Astrocyte (in vitro differentiated cells and primary cell): ENCODE results near the gene CPEB4. TPM values are rescaled to one million over a fixed set of nuclear protein-coding genes. Genes with fewer than 3 reads are reported as not detected.
A peak's percentile ranks its signal among the peaks of the same experiment; 100 is the strongest.

Experiments
- DNase-seq: peaks from one replicate; pipeline ENCODE4 v3.0.0-alpha.2; 2010; ENCODE audit warnings: low read depth
- FAIRE-seq: peaks from 2 replicates; lab custom pipeline; 2011; peaks lifted over from hg19 to GRCh38; lab: Jason Lieb, UNC
- H2AFZ ChIP-seq: 2 replicates; pipeline ENCODE4 v1.6.0; 2012; ENCODE audit warnings: low read depth, low read length, inconsistent platforms
- H3K27ac ChIP-seq: 2 replicates; pipeline ENCODE4 v1.5.1; 2011; ENCODE audit warnings: low read depth, low read length, inconsistent platforms
- H3K27me3 ChIP-seq: 2 replicates; pipeline ENCODE4 v1.6.0; 2011; ENCODE audit warnings: low read length, inconsistent platforms; ENCODE audit not compliant: insufficient read depth
- H3K36me3 ChIP-seq: 2 replicates; pipeline ENCODE4 v1.5.1; 2011; ENCODE audit warnings: low read length, inconsistent platforms; ENCODE audit not compliant: insufficient read depth
- H3K4me1 ChIP-seq: 2 replicates; pipeline ENCODE4 v1.5.1; 2011; ENCODE audit warnings: low read length, inconsistent platforms; ENCODE audit not compliant: insufficient read depth
- H3K4me2 ChIP-seq: 2 replicates; pipeline ENCODE4 v1.6.0; 2012; ENCODE audit warnings: low read length, inconsistent platforms
- H3K4me3 ChIP-seq: 2 replicates; pipeline ENCODE4 v1.5.1; 2011; ENCODE audit warnings: low read depth, mild to moderate bottlenecking, low read length, inconsistent platforms; ENCODE audit not compliant: insufficient read depth
- H3K79me2 ChIP-seq: 2 replicates; pipeline ENCODE4 v1.6.0; 2012; ENCODE audit warnings: mild to moderate bottlenecking, low read length, inconsistent platforms; ENCODE audit not compliant: insufficient read depth
- H3K9ac ChIP-seq: 2 replicates; pipeline ENCODE4 v1.6.0; 2012; ENCODE audit warnings: mild to moderate bottlenecking, low read length, inconsistent platforms
- H3K9me3 ChIP-seq: 2 replicates; pipeline ENCODE4 v1.5.1; 2012; ENCODE audit warnings: low read depth, mild to moderate bottlenecking, low read length, inconsistent platforms; ENCODE audit not compliant: insufficient read depth
- H4K20me1 ChIP-seq: 2 replicates; pipeline ENCODE4 v1.6.0; 2012; ENCODE audit warnings: low read length, inconsistent platforms; ENCODE audit not compliant: insufficient read depth
- H3K27ac Mint-ChIP-seq: one replicate; pipeline ENCODE4 v1.8.0; 2021; ENCODE audit warnings: mild to moderate bottlenecking, mixed read lengths; ENCODE audit not compliant: unreplicated experiment
- H3K27me3 Mint-ChIP-seq: one replicate; pipeline ENCODE4 v1.8.0; 2021; ENCODE audit warnings: low read depth, mixed read lengths; ENCODE audit not compliant: unreplicated experiment
- H3K36me3 Mint-ChIP-seq: one replicate; pipeline ENCODE4 v1.8.0; 2021; ENCODE audit warnings: low read depth, mixed read lengths; ENCODE audit not compliant: unreplicated experiment
- H3K4me1 Mint-ChIP-seq: one replicate; pipeline ENCODE4 v1.8.0; 2021; ENCODE audit warnings: low read depth, mixed read lengths; ENCODE audit not compliant: unreplicated experiment
- H3K4me3 Mint-ChIP-seq: one replicate; pipeline ENCODE4 v1.8.0; 2021; ENCODE audit warnings: mild to moderate bottlenecking, moderate library complexity, mixed read lengths; ENCODE audit not compliant: unreplicated experiment
- H3K9me3 Mint-ChIP-seq: one replicate; pipeline ENCODE4 v1.8.0; 2021; ENCODE audit warnings: mild to moderate bottlenecking, mixed read lengths; ENCODE audit not compliant: unreplicated experiment
- EZH2 ChIP-seq: IDR thresholded peaks from 2 replicates; pipeline ENCODE4 v1.6.1; 2012; ENCODE audit warnings: mild to moderate bottlenecking, low read length, inconsistent platforms; ENCODE audit not compliant: insufficient read depth
- total RNA-seq: library from RNA; stranded (reverse); gene quantifications from 2 replicates; pipeline ENCODE4 v1.2.1, GENCODE V29; 2021
- TF ChIP-seq, protein P1 (sequence below): IDR thresholded peaks from 2 replicates; pipeline ENCODE4 v1.5.1; 2011; ENCODE audit warnings: low read depth, mild to moderate bottlenecking, inconsistent platforms, low read length, moderate library complexity; ENCODE audit not compliant: insufficient read depth

Gene CPEB4
- total RNA-seq, 1 donor from 2014 or later, result 37.2 TPM

DNA sequence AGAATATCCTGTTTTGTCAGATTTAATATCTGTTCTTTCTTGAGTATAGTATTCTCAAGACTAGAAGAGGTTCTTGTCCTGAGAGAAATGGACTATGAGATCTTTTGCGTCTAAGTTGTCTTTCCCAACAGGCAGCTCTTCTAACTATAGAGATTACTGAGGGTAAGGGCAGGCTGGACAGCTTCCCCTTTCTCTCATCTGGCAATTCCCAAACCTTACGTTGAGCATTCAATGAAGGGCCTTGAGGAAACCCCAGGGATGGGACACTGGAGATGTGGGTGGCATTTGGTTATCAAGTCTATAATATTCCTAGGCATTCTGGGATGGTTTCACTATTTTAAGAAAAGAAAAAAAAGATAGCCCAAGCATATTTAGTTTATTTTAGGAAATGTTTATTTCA lies 72.8 kb downstream of the CPEB4 start:
- H3K27me3 ChIP-seq, result no peaks in the 10 kb centered on the region
- H3K9ac ChIP-seq, result no peak overlapping the region
- no peak overlapping the region for H3K27ac ChIP-seq
- no peak for TF ChIP-seq EZH2
- TF ChIP-seq, protein P1, sequence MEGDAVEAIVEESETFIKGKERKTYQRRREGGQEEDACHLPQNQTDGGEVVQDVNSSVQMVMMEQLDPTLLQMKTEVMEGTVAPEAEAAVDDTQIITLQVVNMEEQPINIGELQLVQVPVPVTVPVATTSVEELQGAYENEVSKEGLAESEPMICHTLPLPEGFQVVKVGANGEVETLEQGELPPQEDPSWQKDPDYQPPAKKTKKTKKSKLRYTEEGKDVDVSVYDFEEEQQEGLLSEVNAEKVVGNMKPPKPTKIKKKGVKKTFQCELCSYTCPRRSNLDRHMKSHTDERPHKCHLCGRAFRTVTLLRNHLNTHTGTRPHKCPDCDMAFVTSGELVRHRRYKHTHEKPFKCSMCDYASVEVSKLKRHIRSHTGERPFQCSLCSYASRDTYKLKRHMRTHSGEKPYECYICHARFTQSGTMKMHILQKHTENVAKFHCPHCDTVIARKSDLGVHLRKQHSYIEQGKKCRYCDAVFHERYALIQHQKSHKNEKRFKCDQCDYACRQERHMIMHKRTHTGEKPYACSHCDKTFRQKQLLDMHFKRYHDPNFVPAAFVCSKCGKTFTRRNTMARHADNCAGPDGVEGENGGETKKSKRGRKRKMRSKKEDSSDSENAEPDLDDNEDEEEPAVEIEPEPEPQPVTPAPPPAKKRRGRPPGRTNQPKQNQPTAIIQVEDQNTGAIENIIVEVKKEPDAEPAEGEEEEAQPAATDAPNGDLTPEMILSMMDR, result no peak
- no peak overlapping the region for H3K27ac Mint-ChIP-seq
- no peaks in the 10 kb centered on the region for H3K27me3 Mint-ChIP-seq
- H3K9me3 ChIP-seq, result no peaks in the 10 kb centered on the region
- H3K79me2 ChIP-seq, result no peaks in the 10 kb centered on the region
- H3K4me1 Mint-ChIP-seq, result peaks cover 17% of the 10 kb centered on the region
- H3K4me3 ChIP-seq, result no peak overlapping the region
- FAIRE-seq (no peak), DNase-seq (no peak)
- peaks cover 4% of the 10 kb centered on the region for H3K36me3 Mint-ChIP-seq
- H3K4me2 ChIP-seq, result no peak overlapping the region
- H4K20me1 ChIP-seq, result no peaks in the 10 kb centered on the region
- H3K4me3 Mint-ChIP-seq, result no peak overlapping the region
- H3K36me3 ChIP-seq, result peaks cover 9% of the 10 kb centered on the region
- H2AFZ ChIP-seq, result no peak overlapping the region
- no peaks in the 10 kb centered on the region for H3K9me3 Mint-ChIP-seq
- H3K4me1 ChIP-seq, result peaks cover 14% of the 10 kb centered on the region

GRCh38 chr5:173961418-173961817 lies 73.3 kb downstream of the CPEB4 start:
- H3K79me2 ChIP-seq, result no peaks in the 10 kb centered on the region
- peaks cover 6% of the 10 kb centered on the region for H3K36me3 ChIP-seq
- H3K36me3 Mint-ChIP-seq, result peaks cover 3% of the 10 kb centered on the region
- no peak overlapping the region for H3K4me3 Mint-ChIP-seq
- H3K4me3 ChIP-seq, result no peak overlapping the region
- no peaks in the 10 kb centered on the region for H3K9me3 Mint-ChIP-seq
- H3K4me1 Mint-ChIP-seq, result peaks cover 17% of the 10 kb centered on the region
- H4K20me1 ChIP-seq, result no peaks in the 10 kb centered on the region
- DNase-seq (no peak), FAIRE-seq (no peak)
- H3K9me3 ChIP-seq, result no peaks in the 10 kb centered on the region
- H2AFZ ChIP-seq, result no peak overlapping the region
- H3K4me1 ChIP-seq, result peaks cover 14% of the 10 kb centered on the region
- H3K4me2 ChIP-seq, result no peak overlapping the region
- no peak for TF ChIP-seq EZH2
- TF ChIP-seq, protein P1, result no peak
- no peak overlapping the region for H3K27ac Mint-ChIP-seq
- no peaks in the 10 kb centered on the region for H3K27me3 Mint-ChIP-seq
- H3K27me3 ChIP-seq, result no peaks in the 10 kb centered on the region
- H3K9ac ChIP-seq, result no peak overlapping the region
- H3K27ac ChIP-seq, result no peak overlapping the region

GRCh38 chr5:173962436-173962972 lies 74.4 kb downstream of the CPEB4 start:
- Mint-ChIP-seq H3K27ac (peak overlapping the region; percentile 56), H3K4me3 (no peak overlapping the region), H3K4me1 (peaks cover 18% of the 10 kb centered on the region), H3K27me3 (no peaks in the 10 kb centered on the region), H3K9me3 (no peaks in the 10 kb centered on the region), H3K36me3 (peaks cover 3% of the 10 kb centered on the region)
- Histone ChIP-seq H3K27me3 (no peaks in the 10 kb centered on the region), H2AFZ (no peak overlapping the region), H3K27ac (peak overlapping the region; percentile 85), H3K79me2 (no peaks in the 10 kb centered on the region), H3K4me3 (peak overlapping the region; percentile 11), H3K4me1 (peaks cover 14% of the 10 kb centered on the region), H4K20me1 (no peaks in the 10 kb centered on the region), H3K9me3 (no peaks in the 10 kb centered on the region), H3K9ac (peak overlapping the region; percentile 81), H3K4me2 (peak overlapping the region; percentile 90), H3K36me3 (peaks cover 6% of the 10 kb centered on the region)
- DNase-seq (no peak), FAIRE-seq (peak; percentile 47)
- TF ChIP-seq, protein P1, result no peak
- TF ChIP-seq EZH2, result no peak
